ENCODE measurements around the gene ACSF3. TPM values are rescaled to one million over a fixed set of nuclear protein-coding genes. Genes with fewer than 3 reads are reported as not detected.

Gene ACSF3
- total RNA-seq, 1 experiment from 2014 or later = 30.5 TPM

DNA sequence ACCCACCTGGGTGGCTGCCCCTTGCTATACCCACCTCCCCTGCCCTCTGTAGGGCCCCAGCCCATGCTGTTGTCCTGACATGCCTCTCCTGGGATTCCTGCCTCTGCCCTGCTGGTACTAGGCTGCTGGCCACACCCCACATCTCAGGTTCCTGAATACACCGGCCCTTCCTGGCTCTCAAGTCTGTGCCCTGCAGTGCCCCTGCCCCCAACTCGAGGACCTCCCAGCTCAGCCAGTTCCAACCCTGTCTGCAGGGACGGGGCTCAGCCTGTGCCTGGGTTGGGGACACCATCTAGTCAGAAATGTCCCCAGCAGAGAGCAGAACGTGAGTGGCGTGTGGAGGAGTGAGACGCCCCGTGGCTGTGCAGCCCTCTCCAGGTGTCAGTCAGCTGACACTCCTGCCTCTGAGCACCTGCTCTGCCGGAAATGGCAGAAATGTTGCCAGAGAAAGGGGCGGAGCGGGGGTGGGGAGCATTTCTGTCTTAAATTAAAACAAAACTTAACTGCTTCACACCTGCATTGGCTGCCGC lies 28.7 kb downstream of the ACSF3 start:
- DNase-seq (ENCODE audit: low read depth) = no peak

DNA sequence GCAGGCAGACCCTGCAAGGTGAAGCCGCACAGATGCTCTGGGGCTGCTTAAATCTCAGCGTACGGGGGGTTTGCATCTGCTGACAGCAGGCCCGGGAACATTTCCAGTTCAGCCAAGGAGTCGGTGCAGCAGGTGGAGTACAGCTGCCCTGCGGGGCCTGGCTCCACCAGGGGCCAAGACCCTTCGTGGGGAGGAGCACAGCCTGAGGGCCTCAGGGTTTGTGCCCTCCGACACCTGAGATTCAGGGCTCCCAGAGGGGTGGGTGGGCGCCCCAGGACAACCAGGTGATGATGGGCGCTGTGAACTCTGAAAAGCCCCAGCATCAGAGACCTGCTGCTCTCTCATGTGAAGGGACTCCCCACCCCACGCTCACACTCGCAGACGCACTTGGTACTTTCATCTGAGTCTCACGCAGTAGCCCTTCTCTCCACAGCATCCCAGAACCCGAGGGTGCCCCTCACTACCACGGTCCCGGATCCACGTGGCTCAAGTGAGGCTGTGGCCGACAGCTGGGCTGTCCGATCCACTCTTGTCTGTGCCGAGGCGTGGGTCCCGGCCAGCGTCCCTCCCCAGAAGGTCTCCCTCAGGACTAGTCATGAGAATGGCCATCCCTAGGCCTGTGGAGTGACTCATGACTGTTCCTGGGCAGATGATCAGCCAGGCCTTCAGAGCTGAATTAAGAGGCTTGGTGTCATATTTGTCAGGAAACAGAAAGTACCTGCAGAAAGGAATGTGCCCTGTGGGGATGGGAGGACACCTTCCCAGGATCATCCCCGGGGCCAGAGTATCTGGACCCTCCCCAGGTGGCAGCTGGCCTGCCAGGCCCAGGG lies 29.6 kb downstream of the ACSF3 start:
- no peak for DNase-seq (ENCODE audit: low read depth)

DNA sequence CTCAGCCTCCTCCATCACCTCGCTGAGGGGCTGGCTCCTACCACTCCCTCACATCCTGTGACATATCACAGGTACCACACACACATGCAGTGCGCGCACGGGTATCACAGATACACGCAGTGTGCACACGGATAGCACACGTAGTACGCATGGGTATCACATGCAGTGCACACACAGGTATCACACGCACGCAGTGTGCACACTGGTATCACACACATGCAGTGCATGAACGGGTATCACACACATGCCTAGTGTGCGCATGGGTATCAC lies 30.1 kb downstream of the ACSF3 start:
- no peak for DNase-seq (ENCODE audit: low read depth)

DNA sequence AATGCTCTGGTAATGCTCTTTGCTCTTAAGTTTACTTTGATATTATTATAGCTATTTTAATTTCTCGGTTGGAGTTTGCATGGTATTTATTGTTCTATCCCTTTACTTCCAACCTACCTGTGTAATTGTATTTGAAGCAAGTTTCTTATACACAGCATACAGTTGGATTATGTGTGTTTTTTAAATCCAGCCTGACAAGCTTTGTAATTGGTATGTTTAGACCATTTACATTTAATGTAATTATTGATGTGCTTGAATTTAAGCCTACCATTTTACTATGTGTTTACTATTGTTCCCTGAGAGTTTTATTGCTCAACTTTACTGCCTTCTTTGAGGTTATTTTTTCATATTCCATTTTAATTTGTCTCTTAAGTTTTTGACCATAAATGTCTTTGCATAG lies 35.7 kb downstream of the ACSF3 start:
- DNase-seq (ENCODE audit: low read depth) = no peak

DNA sequence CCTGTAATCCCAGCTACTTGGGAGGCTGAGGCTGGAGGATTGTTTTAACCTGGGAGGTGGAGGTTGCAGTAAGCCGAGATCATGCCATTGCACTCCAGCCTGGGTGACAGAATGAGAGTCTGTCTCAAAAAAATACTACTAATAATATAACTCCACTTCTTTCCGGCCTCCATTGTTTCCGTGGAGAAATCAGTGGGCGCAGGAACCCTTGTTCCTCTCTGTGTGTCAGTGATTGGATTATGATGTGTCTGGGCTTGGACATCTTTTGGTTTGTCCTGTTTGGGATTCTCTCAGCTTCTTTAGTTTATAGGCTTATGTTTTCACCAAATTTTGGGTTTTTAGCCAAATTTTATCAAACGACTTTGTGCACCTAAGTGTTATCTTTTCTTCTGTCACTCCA lies 36.8 kb downstream of the ACSF3 start:
- no peak for DNase-seq (ENCODE audit: low read depth)

DNA sequence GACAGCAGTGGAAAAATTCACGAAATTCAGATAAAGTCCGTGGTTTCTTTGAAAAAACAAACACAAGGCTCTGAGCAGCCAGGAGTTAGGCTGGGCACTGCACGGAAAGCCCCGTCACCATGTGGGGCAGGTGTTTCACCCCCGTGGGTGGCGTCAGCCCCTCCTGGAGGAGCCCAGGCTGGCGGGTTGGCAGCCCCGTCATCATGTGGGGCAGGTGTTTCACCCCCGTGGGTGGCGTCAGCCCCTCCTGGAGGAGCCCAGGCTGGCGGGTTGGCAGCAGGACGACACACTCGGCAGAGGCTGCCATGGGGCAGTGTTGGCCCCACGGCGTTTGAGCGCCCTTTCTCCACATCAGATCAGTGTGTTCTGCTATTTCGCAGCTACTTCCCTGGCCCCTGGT lies 38.1 kb downstream of the ACSF3 start:
- DNase-seq (ENCODE audit: low read depth) = no peak

DNA sequence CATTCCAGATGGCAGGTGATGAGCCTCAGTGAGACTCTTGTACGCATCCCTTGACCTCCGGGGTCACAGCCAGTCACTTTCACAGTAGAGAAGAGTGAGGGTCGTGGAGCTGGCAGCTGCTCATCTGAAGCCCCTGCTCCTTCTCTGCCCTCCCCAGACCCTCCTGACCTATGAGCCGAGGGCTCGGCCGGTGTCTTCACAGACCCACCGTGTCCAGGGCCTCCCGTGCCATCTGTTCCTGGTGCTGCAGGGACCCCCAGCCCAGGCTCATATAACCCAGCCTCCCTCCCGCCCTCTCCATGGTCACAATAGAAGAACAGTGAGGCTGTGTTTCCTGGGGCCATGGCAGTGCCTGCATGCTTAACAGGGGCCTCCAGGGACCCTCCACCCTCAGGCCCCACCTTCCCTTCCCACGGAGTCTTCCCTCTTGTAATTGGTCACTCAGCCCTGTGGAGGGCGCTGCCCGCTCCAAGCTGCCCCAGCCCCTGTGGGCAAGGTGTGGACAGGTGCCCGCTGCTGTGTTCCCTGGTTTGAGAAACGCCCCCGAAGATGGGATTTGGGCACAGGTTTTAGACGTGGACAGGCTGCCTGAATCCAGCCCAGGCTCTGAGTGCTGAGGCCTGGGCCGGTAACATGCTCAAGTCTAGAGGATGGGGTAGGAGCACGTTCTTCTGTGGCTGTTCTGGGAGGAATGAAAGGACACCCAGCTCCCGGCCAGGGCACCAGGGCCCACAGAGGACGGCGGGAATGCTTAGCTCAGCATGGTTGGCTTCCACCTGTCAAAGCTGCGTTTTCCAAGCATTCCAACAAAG lies 38.7 kb downstream of the ACSF3 start:
- DNase-seq (ENCODE audit: low read depth) = no peak

DNA sequence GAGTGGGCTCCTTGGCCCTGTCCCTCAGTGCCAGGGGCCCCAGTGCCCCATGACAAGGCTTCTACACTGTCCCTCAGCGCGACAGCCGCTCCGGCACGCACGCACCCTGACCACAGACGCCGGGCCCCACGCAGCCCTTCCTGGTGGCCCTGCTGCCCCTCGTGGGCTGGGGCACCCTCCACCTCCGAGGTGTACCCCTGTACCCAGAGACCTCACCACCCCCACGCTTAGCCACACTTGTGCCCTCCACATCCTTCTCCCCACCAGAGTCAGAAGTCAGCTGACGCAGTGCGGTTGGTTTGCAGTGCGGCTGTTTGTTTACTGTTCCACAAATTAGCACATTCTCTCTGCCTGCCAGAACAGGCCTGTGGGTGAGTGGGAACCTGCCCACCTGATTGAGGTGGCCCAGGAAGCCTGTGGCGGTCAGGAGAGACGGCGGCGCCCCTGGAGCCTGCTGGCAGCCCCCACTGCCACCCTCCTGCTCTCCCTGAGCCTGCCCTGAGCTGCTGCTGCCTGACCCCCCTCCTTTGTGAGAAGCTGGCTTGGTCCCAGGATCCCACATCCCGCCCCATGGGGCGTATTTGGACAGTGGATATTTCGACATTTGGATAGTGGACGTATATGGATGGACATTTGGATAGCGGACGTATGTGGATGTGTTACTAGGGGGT lies 39.9 kb downstream of the ACSF3 start:
- no peak for DNase-seq (ENCODE audit: low read depth)

DNA sequence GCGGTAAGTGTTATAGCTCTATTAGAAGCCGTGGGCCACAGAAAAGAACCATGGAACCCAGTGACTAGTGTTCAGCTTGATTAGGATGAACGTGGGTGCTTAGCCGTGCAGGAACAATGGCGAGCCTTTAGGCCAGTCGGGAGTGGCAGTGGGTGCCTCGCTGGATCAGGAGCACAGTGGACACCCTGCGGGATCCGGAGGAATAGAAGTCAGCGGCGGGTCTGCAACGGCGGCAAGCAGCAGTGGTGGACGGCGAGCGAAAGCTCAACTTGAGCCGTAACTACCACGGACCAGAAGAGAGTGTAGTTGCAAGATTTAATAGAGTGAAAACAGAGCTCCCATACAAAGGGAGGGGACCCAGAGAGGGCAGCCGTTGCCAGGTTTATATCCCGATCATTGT lies 40.6 kb downstream of the ACSF3 start:
- no peak for DNase-seq (ENCODE audit: low read depth)

DNA sequence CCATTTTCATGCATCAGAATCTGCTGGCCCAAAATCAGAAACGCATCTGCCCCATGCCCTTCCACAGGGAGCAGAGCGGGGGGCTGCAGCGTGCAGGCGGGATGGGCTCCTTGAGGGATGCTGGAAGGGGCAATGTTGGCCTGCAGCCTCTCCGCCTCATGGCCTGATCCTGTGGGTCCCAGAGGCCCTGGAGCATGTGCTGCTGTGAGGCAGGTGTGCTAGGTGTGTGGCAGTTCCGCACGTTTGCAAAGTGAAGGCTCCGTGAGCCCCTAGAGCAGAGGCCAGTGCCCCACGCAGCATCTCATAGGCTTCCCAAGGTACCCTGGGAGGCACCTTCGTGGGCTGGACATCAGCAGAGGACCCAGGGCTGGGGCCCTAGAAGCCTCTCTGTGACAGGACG lies 41.5 kb downstream of the ACSF3 start:
- no peak for DNase-seq (ENCODE audit: low read depth)

DNA sequence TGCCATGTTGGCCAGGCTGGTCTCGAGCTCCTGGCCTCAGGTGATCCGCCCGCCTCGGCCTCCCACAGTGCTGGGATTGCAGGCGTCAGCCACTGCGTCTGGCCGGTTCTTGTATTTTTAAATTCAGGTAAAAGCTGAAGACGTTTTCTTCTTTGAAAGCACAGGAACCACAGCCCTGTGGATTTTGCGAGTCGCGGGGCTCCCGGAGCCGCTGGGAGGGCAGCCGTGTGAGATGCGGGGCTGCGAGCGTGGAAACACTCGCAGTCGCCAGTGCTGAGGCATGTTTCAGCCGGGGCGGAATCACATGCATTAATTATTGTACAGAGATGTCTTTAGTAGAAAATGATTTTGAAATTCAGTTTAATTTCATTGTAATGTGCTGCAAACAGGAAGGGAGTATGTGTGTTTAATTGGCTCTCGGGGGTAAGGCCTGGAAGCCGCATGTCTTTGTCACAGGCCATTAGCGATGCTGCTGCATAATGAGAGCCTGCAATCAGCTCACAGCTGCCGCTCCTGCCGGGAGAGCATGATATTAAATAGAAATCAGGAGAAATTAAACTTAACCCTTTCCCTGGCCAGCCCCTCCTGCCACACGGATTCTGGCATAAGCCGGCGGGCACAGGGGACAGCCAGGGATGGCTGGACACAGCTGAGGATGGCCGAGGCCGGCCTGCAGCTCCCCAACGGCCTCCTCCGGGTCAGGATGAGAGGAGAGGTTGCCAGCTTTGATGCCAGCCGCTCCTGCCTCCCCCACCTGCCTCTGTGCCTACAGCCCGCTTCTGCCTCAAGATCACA lies 42.5 kb downstream of the ACSF3 start:
- no peak for DNase-seq (ENCODE audit: low read depth)

DNA sequence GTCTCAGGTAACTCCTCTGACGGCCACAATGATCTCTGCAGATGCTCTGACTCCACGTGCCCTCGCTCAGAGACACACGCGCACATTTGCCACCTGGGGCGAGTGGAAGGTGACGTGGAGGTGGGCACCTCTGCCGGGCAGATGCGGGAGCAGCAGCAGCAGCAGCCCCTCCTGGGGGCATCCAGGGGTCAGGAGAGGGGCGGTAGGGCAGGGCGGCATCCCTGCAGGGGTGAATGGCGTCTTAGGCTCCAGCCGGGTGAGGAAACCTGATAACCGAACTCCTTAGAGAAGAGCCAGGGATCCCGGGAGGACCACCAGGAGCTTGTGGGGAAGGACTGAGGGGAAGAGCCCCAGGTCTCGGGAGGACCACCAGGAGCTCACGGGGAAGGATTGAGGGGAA lies 43.3 kb downstream of the ACSF3 start:
- DNase-seq (ENCODE audit: low read depth) = no peak

DNA sequence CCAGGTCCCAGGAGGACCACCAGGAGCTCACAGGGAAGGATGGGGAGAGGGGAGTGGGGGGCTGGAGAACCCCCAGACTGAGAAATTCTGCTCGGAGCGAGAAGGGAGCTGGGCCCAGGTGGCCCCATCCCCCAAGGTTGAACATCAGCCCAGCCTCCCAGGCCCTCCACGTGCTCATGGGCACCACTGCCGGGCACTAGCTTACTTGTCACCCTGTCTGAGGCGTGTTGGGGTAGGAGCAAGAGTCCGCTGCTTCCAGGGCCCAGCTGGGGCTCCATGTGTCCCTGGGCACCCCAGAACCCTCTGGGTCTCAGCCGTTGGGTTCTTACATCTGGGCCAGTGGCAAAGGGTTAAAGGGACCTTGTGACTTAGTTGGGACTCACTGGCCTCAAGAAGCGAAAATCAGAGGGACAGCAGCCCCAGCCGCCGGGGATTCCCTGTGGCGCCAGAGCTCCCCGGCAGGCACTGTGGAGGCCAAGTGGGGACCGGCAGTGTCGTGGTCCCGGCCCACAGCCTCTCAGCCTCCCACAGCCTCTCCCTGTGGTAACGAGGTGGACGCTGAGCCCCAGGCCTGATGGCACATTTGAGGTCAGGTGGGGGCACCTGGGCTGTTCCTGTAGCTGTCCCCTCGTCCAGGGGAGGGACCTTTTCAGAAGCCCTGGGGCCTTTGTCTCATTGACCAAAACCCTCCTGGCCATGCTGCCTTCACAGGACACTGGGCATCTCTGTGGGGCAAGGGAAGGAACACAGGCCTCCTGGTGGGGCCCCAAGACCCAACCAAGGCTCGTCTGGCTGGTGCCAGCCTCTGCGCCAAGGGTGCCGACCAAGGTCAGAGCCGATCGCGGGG lies 44.2 kb downstream of the ACSF3 start:
- no peak for DNase-seq (ENCODE audit: low read depth)

DNA sequence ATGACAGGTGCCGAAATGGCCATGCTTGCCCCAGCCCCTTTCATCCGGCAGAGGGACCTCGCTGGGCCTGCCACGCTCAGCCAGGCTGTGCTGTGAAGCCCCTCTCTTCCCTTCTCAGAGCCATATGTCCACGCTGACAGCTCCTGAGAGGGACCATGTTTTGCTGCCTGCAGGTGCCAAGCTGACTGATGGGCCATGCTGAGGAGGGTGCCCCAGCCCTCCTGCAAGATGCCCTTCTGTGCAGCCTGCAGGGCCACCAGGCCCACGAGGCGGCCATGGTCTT lies 44.8 kb downstream of the ACSF3 start:
- DNase-seq (ENCODE audit: low read depth) = no peak

DNA sequence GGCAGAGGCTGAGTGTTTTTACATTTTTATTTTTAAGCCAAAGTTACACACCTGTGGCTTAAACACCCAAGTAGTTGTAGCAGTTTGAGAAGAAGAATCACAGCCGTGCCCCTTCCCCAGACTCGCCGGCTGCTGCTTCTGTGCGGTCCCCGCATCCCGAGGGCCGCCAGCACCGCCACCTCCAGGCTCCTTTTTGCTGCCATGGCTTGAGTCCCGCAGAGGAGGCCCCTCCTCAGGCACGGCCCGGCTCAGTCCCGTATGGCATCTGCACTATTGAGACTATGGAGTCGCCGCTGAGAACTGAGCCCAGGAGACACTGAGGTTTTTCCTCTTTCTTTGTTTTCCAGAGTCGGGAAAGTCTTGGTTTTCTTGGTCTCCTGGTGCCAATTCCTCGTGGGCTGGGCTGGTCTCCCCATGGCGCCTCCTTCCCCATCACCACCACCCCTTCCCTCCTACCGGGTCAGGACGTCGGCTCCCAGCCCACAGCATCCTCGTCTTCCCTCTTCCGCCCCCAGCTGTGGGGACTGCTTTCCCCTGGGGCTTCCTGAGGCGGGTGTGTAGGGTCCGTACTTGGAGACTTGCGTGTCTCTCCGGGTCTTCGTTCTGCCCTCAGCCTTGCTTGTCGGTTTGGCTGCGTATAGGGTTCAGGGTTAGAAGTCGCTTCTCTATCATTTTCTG lies 45.3 kb downstream of the ACSF3 start:
- no peak for DNase-seq (ENCODE audit: low read depth)

DNA sequence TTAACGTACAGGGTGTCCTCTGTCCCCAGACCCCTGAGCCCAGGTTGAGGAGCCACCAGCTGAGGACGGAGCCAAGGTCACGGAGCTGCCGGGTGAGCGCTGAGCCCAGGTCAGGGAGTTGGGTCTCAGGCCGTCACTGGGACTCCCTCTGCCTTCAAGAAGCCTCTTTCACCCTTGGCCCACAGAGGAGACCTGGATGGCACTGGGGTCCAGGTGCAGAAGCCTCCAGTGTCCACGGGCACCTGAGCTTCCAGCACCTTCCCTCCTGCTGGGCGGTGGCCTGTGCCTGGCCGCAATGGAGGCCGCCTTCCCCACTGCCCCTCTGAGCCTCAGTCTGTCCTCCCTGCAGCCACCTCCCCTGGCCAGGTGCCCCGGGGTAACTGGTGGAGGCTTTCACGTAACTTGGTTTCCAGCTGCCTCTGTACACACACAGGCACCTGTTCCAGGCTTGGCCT lies 46.3 kb downstream of the ACSF3 start:
- no peak for DNase-seq (ENCODE audit: low read depth)

DNA sequence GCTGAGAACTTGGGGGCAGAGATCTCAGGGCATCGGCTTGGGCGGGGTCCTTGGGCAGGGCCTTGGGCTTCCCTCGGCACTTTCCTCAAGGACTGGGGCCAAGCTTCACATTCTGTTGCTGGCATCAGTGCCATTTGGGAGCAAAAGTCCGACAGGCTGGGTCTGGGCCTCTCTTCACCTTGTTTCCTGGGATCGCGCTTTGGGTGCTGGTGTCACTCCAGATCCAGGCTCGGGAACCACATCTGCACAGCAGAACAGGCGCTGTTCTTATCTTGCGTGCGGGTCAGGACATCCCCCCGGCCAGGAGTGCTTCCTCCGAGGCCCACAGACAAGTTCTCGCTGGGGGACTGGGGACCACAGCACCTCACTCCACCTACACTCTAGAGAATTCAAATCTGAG lies 46.7 kb downstream of the ACSF3 start:
- no peak for DNase-seq (ENCODE audit: low read depth)

DNA sequence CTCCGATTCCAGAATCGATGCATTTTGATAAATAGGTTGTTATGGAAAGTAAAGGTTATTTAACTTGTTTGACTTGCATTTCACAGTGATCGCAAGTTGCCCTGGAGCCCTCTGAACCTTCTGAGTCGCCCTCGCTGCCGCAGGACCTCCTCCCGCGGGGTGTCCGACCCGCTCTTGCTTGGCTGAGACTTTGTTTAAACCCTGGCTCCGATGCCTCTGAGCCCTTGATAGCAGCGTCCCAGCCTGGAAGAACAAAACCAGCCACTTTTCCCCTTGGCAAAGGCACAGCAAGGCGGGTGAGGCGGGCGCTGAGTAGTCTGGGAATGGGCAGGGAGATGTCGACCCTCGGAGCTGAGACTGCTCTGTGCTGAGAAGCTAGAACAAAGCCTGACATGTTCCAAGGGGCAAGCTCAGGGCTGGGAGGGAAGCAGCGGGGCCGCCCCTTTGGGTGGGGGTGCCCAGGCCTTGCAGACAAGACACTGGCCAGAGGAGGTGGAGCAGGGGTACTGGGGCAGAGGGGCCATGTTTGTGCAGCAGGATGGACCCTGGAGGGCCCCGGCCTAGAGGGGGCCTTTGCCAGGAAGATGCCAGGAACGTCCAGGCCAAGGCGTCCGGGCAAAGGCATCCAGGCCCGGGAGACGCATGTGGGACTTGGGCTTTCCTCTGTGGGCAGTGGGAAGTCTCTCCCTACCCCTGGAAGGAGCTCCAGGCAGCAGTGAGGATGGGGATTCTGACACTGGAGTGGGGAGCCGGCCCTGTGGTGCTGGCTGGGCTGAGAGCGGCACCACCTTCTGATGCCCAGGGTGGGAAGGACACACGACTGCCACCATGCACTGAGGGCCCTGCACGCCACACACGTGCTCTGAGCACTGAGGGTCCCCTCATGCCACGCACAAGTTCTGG lies 47.6 kb downstream of the ACSF3 start:
- DNase-seq (ENCODE audit: low read depth) = no peak

DNA sequence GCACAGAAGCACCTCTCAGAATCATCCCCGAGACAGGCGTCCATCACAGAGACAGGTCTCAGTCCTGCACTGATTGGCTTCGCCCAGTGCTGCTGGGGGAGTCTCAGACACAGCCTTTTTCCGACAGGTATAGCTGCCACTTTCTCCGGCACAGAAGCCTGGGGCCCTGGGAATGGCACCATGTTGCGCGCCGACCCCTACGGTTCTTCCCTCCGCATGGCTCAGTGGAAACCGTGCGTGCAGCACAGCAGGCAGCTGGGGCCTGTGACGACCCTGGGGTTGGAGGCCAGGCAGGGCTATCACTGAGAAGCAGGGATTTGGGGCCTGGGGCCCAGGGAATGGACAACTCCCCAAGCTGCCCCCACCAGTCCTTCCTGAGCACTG lies 48.2 kb downstream of the ACSF3 start:
- DNase-seq (ENCODE audit: low read depth) = no peak

All from HT1080 (cell line).